ENCODE data around the gene DDX27. TPM values are rescaled to one million over a fixed set of nuclear protein-coding genes. Genes with fewer than 3 reads are reported as not detected.

DDX27 gene
- total and polyA plus RNA-seq, 2 of the 13 experiments (the other 11 are each of a cell fraction or from before 2014, with no cell fraction given) = 42.6 to 72.8 TPM

DNA sequence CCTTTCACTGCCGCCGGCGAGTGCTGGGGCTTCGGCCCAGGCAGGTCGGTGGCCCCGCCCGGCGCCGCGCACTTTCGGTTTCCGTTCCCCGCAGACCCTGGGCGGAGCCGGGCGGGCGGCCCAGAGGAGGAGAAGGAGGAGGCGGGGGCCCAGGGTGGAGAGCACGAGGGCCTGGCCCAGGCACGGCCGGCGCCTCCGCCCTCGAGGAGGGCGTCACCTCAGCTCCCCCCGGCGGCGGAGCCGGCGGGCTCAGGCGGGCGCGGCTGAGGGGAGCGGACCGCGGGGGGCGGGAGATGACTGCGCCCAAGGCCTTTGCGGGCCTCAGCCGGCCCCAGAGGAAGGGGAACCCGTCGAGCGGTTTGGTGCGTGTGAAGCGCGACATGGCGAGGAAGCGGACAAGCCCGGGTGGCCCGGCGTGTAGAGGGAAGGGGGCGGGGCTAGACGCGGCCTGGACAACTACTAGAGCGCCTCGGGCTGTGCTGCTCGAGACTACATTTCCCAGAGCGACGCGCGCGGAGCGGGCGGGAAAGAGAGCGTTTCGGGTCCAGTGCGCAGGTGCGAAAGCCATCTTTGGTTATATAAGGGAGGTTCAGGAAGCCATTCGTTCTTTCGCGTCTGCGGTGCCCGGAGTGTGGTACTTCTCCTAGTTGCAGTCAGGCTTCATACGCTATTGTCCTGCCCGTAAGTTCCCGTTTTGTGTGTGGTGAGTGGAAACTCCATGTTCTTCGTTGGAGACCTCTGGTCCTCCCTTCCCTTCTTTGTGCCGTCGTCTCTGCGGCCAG lies 59.0 kb downstream of the DDX27 start, which contains the start of gene ZNFX1 (continued):
- TF ChIP-seq, protein P1, sequence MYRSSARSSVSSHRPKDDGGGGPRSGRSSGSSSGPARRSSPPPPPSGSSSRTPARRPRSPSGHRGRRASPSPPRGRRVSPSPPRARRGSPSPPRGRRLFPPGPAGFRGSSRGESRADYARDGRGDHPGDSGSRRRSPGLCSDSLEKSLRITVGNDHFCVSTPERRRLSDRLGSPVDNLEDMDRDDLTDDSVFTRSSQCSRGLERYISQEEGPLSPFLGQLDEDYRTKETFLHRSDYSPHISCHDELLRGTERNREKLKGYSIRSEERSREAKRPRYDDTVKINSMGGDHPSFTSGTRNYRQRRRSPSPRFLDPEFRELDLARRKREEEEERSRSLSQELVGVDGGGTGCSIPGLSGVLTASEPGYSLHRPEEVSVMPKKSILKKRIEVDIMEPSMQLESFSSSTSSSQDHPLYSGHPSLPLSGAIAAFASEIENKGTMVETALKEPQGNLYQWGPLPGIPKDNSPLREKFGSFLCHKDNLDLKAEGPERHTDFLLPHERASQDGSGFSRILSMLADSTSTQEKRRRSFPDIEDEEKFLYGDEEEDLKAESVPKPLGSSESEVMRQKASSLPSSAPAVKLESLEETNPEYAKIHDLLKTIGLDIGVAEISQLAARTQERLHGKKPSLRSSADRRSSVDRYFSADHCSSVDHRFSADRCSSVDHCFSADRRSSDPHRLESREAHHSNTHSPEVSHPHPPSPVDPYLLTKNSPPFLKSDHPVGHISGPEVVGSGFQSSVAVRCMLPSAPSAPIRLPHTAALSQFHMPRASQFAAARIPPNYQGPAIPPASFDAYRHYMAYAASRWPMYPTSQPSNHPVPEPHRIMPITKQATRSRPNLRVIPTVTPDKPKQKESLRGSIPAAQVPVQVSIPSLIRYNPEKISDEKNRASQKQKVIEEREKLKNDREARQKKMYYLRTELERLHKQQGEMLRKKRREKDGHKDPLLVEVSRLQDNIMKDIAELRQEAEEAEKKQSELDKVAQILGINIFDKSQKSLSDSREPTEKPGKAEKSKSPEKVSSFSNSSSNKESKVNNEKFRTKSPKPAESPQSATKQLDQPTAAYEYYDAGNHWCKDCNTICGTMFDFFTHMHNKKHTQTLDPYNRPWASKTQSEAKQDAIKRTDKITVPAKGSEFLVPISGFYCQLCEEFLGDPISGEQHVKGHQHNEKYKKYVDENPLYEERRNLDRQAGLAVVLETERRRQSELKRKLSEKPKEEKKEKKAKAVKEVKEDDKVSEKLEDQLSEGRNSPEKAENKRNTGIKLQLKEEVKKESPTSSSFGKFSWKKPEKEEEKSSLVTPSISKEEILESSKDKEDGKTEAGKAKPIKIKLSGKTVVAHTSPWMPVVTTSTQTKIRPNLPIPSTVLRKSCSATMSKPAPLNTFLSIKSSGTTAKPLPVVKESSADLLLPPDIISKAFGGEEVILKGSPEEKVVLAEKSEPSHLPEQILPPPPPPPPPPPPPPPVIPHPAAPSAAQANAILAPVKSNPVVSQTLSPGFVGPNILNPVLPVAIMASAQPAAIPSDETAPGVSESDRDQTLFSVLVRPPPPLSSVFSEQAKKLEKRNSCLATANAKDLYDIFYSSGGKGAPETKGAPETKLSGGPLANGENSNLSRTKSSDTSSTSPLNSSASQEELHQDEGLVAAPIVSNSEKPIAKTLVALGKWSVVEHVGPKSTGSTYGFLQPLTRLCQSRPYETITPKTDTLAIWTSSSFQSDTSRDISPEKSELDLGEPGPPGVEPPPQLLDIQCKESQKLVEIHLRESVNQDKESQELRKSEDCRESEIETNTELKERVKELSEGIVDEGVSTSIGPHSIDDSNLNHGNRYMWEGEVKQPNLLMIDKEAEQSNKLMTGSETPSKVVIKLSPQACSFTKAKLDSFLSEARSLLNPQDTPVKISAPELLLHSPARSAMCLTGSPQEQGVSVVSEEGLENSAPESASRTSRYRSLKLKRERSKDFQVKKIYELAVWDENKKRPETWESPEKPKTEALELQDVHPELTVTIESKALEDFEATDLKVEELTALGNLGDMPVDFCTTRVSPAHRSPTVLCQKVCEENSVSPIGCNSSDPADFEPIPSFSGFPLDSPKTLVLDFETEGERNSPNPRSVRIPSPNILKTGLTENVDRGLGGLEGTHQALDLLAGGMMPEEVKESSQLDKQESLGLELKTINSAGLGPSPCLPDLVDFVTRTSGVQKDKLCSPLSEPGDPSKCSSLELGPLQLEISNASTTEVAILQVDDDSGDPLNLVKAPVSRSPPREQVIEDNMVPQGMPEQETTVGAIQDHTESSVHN (CRISPR knock-in tag; IDR thresholded peaks at IDR 0.05) = no peak; the same call in none of the 2 replicates
- TF ChIP-seq ZNF530 (CRISPR knock-in tag; IDR thresholded peaks at IDR 0.05; ENCODE audit: low read depth) (peak; percentile 88; the same call in 1 of the 2 replicates), ZFP41 (CRISPR knock-in tag; IDR thresholded peaks at IDR 0.05; ENCODE audit: borderline replicate concordance) (no peak; the same call in 1 of the 2 replicates), ZNF605 (CRISPR knock-in tag; IDR thresholded peaks at IDR 0.05) (peak; percentile 94), KDM1A (CRISPR knock-in tag; IDR thresholded peaks at IDR 0.05) (0 out of 2 replicates have a peak, but pooled peaks have one; percentile 9), ATAD3A (CRISPR knock-in tag; IDR thresholded peaks at IDR 0.05) (no peak), LCORL (IDR thresholded peaks at IDR 0.05) (peak; percentile 45), LCORL (CRISPR knock-in tag; IDR thresholded peaks at IDR 0.05) (peak; percentile 57), SPEN (CRISPR knock-in tag; IDR thresholded peaks at IDR 0.05; ENCODE audit: low read depth) (peak; percentile 98), MED8 (CRISPR knock-in tag; IDR thresholded peaks at IDR 0.05; ENCODE audit: insufficient replicate concordance) (peak; percentile 96), ZNF850 (CRISPR knock-in tag; conservative IDR thresholded peaks at IDR 0.05) (0 out of 2 replicates have a peak, but pooled peaks have one; percentile 93), ISX (CRISPR knock-in tag; conservative IDR thresholded peaks at IDR 0.05) (peak; percentile 87)
- TF ChIP-seq, protein P2, sequence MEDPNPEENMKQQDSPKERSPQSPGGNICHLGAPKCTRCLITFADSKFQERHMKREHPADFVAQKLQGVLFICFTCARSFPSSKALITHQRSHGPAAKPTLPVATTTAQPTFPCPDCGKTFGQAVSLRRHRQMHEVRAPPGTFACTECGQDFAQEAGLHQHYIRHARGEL (CRISPR knock-in tag; IDR thresholded peaks at IDR 0.05) = peak; percentile 82; the same call in 1 of the 2 replicates
- TF ChIP-seq, protein P3, sequence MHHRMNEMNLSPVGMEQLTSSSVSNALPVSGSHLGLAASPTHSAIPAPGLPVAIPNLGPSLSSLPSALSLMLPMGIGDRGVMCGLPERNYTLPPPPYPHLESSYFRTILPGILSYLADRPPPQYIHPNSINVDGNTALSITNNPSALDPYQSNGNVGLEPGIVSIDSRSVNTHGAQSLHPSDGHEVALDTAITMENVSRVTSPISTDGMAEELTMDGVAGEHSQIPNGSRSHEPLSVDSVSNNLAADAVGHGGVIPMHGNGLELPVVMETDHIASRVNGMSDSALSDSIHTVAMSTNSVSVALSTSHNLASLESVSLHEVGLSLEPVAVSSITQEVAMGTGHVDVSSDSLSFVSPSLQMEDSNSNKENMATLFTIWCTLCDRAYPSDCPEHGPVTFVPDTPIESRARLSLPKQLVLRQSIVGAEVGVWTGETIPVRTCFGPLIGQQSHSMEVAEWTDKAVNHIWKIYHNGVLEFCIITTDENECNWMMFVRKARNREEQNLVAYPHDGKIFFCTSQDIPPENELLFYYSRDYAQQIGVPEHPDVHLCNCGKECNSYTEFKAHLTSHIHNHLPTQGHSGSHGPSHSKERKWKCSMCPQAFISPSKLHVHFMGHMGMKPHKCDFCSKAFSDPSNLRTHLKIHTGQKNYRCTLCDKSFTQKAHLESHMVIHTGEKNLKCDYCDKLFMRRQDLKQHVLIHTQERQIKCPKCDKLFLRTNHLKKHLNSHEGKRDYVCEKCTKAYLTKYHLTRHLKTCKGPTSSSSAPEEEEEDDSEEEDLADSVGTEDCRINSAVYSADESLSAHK (CRISPR knock-in tag; IDR thresholded peaks at IDR 0.05; ENCODE audit: borderline replicate concordance) = peak; percentile 96
- TF ChIP-seq, protein P4, sequence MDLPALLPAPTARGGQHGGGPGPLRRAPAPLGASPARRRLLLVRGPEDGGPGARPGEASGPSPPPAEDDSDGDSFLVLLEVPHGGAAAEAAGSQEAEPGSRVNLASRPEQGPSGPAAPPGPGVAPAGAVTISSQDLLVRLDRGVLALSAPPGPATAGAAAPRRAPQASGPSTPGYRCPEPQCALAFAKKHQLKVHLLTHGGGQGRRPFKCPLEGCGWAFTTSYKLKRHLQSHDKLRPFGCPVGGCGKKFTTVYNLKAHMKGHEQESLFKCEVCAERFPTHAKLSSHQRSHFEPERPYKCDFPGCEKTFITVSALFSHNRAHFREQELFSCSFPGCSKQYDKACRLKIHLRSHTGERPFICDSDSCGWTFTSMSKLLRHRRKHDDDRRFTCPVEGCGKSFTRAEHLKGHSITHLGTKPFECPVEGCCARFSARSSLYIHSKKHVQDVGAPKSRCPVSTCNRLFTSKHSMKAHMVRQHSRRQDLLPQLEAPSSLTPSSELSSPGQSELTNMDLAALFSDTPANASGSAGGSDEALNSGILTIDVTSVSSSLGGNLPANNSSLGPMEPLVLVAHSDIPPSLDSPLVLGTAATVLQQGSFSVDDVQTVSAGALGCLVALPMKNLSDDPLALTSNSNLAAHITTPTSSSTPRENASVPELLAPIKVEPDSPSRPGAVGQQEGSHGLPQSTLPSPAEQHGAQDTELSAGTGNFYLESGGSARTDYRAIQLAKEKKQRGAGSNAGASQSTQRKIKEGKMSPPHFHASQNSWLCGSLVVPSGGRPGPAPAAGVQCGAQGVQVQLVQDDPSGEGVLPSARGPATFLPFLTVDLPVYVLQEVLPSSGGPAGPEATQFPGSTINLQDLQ (CRISPR knock-in tag; IDR thresholded peaks at IDR 0.05) = peak; percentile 97
